ENCODE measurements around the gene TMEM54.

Gene TMEM54

GRCh38 chr1:32855861-32856617 is 45.1 kb downstream of the TMEM54 start:
- DNase-seq (ENCODE audit: extremely low spot score), result no peak
- CTCF ChIA-PET, result no interaction called here
- POLR2A ChIA-PET, result no interaction called here
- TF ChIP-seq FOXA1 (IDR thresholded peaks at IDR 0.05) (no peak), CTBP1 (IDR thresholded peaks at IDR 0.05; ENCODE audit: borderline replicate concordance) (no peak), FOXM1 (IDR thresholded peaks at IDR 0.05; ENCODE audit: borderline replicate concordance) (no peak), SUZ12 (IDR thresholded peaks at IDR 0.05) (no peak), NFRKB (IDR thresholded peaks at IDR 0.05) (no peak), BHLHE40 (IDR thresholded peaks at IDR 0.05; ENCODE audit: borderline replicate concordance) (no peak), L3MBTL2 (conservative IDR thresholded peaks at IDR 0.05) (no peak), HDGF (IDR thresholded peaks at IDR 0.05; ENCODE audit: borderline replicate concordance) (no peak), TARDBP (IDR thresholded peaks at IDR 0.05) (no peak), PKNOX1 (IDR thresholded peaks at IDR 0.05) (no peak), SP1 (IDR thresholded peaks at IDR 0.05) (no peak), ARNT (IDR thresholded peaks at IDR 0.05) (no peak), FOXK2 (IDR thresholded peaks at IDR 0.05) (no peak), ZNF384 (IDR thresholded peaks at IDR 0.05) (no peak), ELF4 (IDR thresholded peaks at IDR 0.05) (no peak), LEF1 (IDR thresholded peaks at IDR 0.05; ENCODE audit: borderline replicate concordance) (no peak)

GRCh38 chr1:32848354-32849063 is 52.7 kb downstream of the TMEM54 start:
- ChIA-PET CTCF (interaction anchor here (0.7 kb wide), 1 partner anchor 9 kb away, joined by 3 read pairs; no protein-coding TSS in a partner anchor), POLR2A (interaction anchor here (0.7 kb wide), 1 partner anchor 114 kb away, joined by 3 read pairs; no protein-coding TSS in a partner anchor)
- no peak for TF ChIP-seq NFRKB (IDR thresholded peaks at IDR 0.05)
- no peak for TF ChIP-seq PKNOX1 (IDR thresholded peaks at IDR 0.05)
- no peak for TF ChIP-seq HDGF (IDR thresholded peaks at IDR 0.05; ENCODE audit: borderline replicate concordance)
- TF ChIP-seq TARDBP (IDR thresholded peaks at IDR 0.05), result no peak
- no peak for DNase-seq (ENCODE audit: extremely low spot score)
